ENCODE measurements around the gene RYR3.

- TF ChIP-seq CTCF (tag by site-specific recombination; IDR thresholded peaks at IDR 0.05) (no peak), GLIS2 (tag by site-specific recombination; IDR thresholded peaks at IDR 0.05) (no peak), SETDB1 (IDR thresholded peaks at IDR 0.05; ENCODE audit: insufficient read length, low read length) (no peak), ZNF202 (tag by site-specific recombination; IDR thresholded peaks at IDR 0.05; ENCODE audit: borderline replicate concordance) (no peak), MYNN (tag by site-specific recombination; IDR thresholded peaks at IDR 0.05; ENCODE audit: borderline replicate concordance) (no peak), ZNF221 (tag by site-specific recombination; IDR thresholded peaks at IDR 0.05; ENCODE audit: borderline replicate concordance) (no peak), ZNF473 (tag by site-specific recombination; IDR thresholded peaks at IDR 0.05) (no peak), ZNF155 (tag by site-specific recombination; IDR thresholded peaks at IDR 0.05) (no peak), ZNF140 (tag by site-specific recombination; IDR thresholded peaks at IDR 0.05) (no peak), ZNF426 (tag by site-specific recombination; IDR thresholded peaks at IDR 0.05) (no peak), ZFP37 (tag by site-specific recombination; IDR thresholded peaks at IDR 0.05) (no peak)
- TF ChIP-seq, protein P1, sequence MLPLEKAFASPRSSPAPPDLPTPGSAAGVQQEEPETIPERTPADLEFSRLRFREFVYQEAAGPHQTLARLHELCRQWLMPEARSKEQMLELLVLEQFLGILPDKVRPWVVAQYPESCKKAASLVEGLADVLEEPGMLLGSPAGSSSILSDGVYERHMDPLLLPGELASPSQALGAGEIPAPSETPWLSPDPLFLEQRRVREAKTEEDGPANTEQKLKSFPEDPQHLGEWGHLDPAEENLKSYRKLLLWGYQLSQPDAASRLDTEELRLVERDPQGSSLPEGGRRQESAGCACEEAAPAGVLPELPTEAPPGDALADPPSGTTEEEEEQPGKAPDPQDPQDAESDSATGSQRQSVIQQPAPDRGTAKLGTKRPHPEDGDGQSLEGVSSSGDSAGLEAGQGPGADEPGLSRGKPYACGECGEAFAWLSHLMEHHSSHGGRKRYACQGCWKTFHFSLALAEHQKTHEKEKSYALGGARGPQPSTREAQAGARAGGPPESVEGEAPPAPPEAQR (tag by site-specific recombination; IDR thresholded peaks at IDR 0.05): no peak
Measured at GRCh38 chr15:33282226-33283020, 28.3 kb upstream of the RYR3 start.

Measured in HEK293 (cell line).